Ishikawa (cell line): ENCODE measurements around the gene TEX13A.

Experiments used
- RAD21 ChIP-seq: IDR thresholded peaks from 2 replicates; pipeline ENCODE4 v1.6.1; 2012; ENCODE audit warnings: low read depth
- REST ChIP-seq: IDR thresholded peaks from 2 replicates; pipeline ENCODE4 v1.6.1; 2012; ENCODE audit warnings: low read depth, mild to moderate bottlenecking
- TAF1 ChIP-seq: IDR thresholded peaks from 2 replicates; pipeline ENCODE4 v1.6.1; 2012; ENCODE audit warnings: low read depth, mild to moderate bottlenecking
- TCF12 ChIP-seq: IDR thresholded peaks from 2 replicates; pipeline ENCODE4 v1.6.1; 2012; ENCODE audit warnings: low read depth
- YY1 ChIP-seq: IDR thresholded peaks from 2 replicates; pipeline ENCODE4 v1.6.1; 2012; ENCODE audit warnings: low read depth

- no peak for TF ChIP-seq REST
- TF ChIP-seq YY1, result no peak
- TF ChIP-seq RAD21, result no peak
- TF ChIP-seq TAF1, result no peak
- no peak for TF ChIP-seq TCF12
Observed at GRCh38 chrX:105173071-105173470, 47.4 kb downstream of the TEX13A start.
